ENCODE results near the gene CIRBP.

DNA sequence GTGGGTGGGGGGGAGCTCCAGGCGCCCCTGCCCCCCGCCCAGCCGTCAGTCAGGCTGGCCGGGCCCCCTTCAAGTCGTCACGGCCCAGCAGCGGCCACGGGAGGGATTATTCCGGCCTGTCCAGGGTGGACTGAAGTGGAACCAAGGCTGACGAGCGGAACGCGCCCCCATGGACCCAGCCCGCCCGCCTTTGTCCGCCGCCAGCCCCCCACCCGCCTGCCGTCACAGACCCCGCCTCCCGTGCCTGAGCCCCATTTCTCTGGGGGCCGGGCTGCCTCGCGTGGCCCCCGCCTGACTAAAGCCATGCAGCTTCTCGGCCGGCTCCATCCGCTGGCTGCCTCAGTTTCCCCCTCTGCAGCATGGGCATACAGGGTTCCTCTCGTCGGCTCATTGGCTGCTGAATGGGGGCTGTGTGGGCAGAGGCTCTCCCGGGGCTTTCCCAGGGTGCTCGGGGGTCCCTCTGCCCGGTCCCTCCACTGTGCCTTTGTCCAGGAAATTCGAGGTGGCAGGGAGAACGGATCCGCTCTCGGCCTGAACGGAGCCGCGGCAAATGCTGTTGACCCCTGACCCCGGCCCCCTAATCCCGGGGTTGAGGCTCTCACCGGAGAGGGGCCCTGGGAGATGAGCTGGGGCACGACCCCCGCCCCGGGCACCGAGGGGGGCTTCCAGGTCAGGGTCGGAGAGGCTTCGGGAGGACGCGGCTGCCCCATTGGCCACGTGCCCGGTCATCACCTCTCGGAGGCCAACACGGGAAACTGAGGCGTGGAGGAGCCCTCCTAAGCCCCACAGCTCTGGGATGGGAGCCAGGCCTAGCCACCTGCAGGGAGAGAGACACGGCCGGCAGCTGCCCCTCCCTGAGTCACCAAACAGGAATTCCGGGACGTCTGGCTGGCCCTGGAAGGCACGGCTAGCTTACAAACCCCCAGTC lies 43.9 kb downstream of the CIRBP start:
- TF ChIP-seq, protein P1, sequence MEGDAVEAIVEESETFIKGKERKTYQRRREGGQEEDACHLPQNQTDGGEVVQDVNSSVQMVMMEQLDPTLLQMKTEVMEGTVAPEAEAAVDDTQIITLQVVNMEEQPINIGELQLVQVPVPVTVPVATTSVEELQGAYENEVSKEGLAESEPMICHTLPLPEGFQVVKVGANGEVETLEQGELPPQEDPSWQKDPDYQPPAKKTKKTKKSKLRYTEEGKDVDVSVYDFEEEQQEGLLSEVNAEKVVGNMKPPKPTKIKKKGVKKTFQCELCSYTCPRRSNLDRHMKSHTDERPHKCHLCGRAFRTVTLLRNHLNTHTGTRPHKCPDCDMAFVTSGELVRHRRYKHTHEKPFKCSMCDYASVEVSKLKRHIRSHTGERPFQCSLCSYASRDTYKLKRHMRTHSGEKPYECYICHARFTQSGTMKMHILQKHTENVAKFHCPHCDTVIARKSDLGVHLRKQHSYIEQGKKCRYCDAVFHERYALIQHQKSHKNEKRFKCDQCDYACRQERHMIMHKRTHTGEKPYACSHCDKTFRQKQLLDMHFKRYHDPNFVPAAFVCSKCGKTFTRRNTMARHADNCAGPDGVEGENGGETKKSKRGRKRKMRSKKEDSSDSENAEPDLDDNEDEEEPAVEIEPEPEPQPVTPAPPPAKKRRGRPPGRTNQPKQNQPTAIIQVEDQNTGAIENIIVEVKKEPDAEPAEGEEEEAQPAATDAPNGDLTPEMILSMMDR (IDR thresholded peaks at IDR 0.05) = no peak
- no peak for TF ChIP-seq POLR2A (IDR thresholded peaks at IDR 0.05)
